A172 (cell line): ENCODE measurements around the gene MASP1. TPM values are rescaled to one million over a fixed set of nuclear protein-coding genes. Genes with fewer than 3 reads are reported as not detected.

Experiments
- DNase-seq: peaks from one replicate; pipeline ENCODE4 v3.0.0-alpha.2; 2015; ENCODE audit warnings: low spot score
- total RNA-seq: library from RNA; depleted of rRNA; stranded (reverse); fragments of >200 nt; shearing (Covaris generic); gene quantifications from 2 replicates; pipeline ENCODE4 v1.2.3, GENCODE V29; 2014

The MASP1 gene
- total RNA-seq, 1 experiment from 2014 or later = not detected

DNA sequence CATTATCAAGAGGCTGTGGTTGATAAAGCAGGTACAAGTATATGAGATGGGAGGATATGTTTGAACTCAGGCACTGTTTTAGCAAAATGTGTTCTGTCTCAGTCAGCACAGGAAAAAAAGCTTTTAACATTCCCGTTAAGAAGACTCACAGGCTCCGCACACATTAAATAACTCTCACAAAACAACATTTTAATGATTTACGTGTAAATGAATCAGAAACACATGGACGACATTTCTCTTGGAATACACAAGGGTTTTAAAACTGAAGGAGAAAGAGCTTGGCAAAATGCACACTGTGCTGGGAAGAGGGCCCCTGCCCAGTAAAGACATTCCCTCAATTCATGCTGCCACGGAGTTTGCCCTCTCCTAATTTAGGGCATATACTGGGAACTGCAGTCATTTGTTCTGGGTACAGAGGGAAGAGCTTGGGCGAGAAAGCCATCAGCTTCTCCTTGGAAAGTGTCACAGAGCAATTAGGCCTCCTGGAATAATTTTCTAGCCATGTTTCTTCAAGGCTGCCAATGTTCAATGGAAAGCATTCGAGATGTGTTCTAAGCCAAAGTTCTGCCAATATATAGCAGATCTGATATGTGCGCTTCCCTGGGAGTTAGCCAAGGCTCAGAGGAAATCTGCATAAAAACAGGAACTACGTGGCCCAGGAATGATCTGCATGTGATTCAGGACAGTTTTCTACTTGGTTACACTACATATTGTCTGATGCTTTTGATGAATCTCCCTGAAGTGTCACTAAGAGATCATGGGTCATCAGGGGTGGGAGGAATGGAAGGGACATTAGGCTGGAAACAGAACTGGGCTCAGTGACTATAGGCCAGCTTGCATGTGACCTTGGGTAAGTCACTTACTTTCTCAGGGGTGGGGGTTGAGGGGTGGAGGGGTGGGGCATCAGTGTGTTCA lies 2.2 kb upstream of the MASP1 start:
- DNase-seq = no peak

GRCh38 chr3:187292631-187293515 lies 1.3 kb upstream of the MASP1 start:
- DNase-seq = no peak

DNA sequence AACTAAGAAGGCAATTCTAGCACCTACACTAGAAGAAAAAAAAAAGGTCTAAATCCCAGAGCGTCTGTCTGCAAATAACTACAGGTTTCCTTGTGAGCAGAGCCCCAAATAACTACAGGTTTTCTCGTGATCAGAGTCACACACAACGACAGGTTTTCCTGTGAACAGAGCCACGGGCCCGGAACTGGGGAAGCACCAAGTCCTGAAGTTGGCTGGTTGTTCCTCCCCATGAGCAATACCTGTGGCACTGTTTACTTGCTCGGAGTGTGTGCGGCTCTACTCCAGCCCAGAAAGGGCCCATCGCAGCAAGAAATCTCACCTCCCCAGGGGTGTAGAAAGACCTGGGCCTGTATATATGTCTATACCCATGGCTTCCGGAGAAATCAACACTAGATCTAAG lies 644 bp upstream of the MASP1 start:
- DNase-seq = no peak

- DNase-seq = no peak
These were observed 481 bp downstream of the MASP1 start for GRCh38 chr3:187291001-187291511.

DNA sequence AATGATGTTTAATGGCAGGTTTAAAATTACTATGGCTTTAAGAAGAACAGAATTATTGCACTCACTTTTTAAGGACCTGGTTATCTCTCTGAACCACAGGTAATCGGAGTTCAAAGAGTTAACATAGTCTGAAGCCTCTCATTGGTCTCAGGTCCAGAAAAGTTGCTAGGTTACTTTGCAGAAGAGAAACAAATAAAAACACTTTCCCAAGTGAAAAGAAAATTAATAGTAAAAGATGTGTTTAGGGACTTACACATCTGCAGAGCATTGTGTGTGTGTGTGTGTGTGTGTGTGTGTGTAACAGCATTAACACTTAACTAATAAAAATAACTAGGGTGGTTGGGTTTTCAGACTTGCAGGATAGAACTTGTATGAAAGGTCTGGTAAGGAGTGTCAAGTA lies 1.0 kb downstream of the MASP1 start:
- DNase-seq = no peak

- no peak for DNase-seq
These were observed 2.5 kb downstream of the MASP1 start for GRCh38 chr3:187288855-187289605.

- no peak for DNase-seq
These were observed 3.2 kb downstream of the MASP1 start for GRCh38 chr3:187288131-187288854.

GRCh38 chr3:187287256-187287655 lies 4.3 kb downstream of the MASP1 start:
- no peak for DNase-seq

DNA sequence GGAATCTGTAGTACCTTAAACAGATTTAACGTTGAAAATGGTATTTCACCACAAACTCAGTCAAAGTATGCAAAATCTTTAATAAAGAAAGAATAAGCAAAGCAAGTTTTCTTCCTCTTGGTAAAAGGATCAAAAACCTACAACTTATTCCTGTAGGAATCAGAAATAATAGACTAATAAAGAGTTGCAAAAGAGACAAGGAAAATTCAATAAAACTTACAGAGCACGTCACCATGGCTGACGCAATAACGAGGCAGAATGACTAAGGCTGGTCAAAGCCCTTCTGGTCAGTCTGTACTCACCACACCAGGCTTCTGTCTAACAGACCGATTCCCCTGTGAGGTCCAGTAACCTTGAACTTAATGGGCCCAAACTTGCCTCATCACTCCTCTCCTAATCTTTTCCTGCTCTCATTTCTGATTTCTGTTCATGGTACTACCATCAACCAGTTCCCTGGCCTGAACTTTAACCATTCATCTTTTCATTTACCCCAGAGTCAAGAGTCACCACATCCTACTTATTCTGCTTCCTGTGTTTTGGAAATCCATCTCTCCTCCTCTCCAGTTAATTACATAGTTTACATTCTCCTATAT lies 5.0 kb downstream of the MASP1 start:
- DNase-seq = peak; percentile 24

DNA sequence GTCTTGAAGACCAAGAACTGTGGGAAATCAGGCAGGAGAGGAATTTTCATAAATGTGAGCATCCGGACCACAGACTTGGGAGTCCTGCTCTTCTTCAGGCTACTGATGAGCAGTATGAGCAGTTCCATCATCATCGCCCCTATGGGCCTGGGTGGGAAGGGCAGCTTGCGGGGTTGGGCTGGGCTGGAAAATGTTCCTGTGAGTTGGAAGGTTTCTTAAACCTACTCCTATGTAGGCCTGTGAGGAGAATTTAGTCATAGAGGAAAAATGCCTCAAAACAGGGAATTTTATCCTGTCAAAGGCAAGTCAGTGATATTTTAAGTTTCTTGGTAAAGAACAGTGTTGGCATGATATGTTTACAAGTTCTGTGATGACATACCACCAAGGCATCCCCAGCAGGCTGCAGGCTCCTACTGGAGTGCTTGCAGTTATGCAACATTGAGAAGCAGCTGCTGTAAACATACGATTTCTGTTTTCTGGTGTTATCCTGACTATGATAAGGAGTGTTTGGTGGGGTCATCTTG lies 10.3 kb downstream of the MASP1 start:
- DNase-seq = no peak

DNA sequence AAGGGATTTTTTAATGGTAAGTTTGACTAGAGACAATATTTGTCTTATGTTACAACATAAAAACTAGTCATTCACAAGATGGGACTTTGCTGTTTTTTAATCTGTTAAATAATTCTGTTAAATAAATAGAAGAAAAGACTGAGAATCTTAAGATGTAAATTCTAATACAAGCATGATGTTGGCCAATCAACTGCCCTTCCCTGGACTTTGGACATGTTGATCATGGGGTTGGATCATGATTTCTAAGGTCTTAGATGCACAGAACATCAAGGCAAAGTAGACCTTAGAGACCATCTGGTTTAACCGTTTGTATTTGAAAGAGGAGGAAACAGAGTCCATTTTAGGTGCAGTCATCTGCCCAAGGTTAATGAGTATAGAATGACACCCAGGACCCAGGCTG lies 10.9 kb downstream of the MASP1 start:
- DNase-seq = no peak

- no peak for DNase-seq
These were observed 14.4 kb downstream of the MASP1 start for GRCh38 chr3:187277129-187277462.

- DNase-seq = no peak
These were observed 15.0 kb downstream of the MASP1 start for GRCh38 chr3:187276397-187277128.

GRCh38 chr3:187274977-187275338 lies 16.6 kb downstream of the MASP1 start:
- no peak for DNase-seq

DNA sequence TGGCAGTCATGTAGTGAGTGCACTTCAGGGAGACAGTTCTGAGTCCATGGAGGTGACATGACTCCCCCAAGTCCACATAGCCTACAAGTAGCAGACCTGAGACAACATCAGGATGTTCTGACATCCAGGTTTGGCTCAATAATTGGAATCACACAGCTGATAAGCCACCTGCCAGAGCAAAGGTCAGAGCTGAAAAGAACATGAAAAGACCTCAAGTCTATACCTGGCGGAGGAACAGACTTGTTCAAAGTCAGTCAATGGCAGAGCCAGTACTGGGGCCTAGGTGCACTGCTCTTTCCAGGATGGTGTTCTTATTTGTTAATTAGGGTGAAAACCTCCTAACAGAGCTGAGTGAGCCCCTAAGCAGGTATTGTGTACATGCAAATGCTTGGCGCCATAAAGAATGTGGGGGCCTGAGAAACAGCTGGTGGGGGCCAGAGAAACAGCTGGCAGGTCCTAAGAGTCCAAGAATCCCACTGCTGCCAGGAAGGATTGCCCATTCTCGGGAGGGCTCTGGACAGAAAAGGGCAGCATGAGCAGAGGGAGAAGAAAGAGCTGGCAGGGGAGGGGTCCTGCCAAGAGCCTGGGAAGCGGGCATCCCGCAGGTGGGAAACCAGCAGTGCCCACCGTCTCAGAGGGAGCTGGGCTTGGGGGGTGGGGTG lies 17.1 kb downstream of the MASP1 start:
- DNase-seq = no peak

DNA sequence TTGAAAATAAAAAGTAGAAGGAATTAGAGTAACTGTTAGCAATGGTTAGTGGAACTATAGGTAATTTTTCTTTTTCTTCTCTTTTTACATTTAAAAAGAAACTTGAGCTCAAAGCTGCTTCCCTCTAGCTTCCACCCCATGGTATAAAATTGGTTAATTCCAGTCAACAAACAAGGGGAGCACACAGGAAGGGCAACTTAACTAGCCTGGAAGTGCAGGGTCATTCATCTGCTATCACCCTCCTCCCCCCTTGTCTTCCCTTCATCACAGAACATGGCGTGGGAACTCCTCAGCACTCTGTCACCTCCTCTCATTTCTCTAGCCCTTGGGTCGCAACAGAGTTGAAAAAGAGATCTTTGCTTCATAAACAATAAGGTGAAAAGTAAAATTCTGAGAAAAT lies 20.0 kb downstream of the MASP1 start:
- no peak for DNase-seq

- DNase-seq = no peak
These were observed 22.1 kb downstream of the MASP1 start for GRCh38 chr3:187269486-187269885.

GRCh38 chr3:187267306-187267705 lies 24.2 kb downstream of the MASP1 start:
- no peak for DNase-seq

GRCh38 chr3:187266691-187267090 lies 24.8 kb downstream of the MASP1 start:
- DNase-seq = no peak
